Skeletal muscle tissue (tissue), 4 donors: ENCODE results near the gene HACD2. TPM values are rescaled to one million over a fixed set of nuclear protein-coding genes. Genes with fewer than 3 reads are reported as not detected.
"Not testable (repeated sequence)": the region's sequence is repeated elsewhere in the genome, so short reads cannot be mapped to it uniquely, and the experiment has no call there.

Source experiments
- H3K27ac ChIP-seq: one replicate; pipeline ENCODE4 v1.7.0; 2013; ENCODE audit warnings: mild to moderate bottlenecking, low read depth, low read length, inconsistent platforms
- H3K27me3 ChIP-seq, 3 donors: one replicate each; pipeline ENCODE4 v1.7.0; 2013; ENCODE audit warnings: low read length in 3 of 3; ENCODE audit not compliant: control insufficient read depth in 3 of 3, insufficient read depth in 3 of 3
- H3K36me3 ChIP-seq, 3 donors: one replicate each; pipeline ENCODE4 v1.7.0; 2013; ENCODE audit warnings: low read length in 3 of 3; ENCODE audit not compliant: control insufficient read depth in 3 of 3, insufficient read depth in 3 of 3
- H3K4me1 ChIP-seq, 3 donors: one replicate each; pipeline ENCODE4 v1.7.0; 2013; ENCODE audit warnings: low read length in 3 of 3, mild to moderate bottlenecking in 3 of 3; ENCODE audit not compliant: control insufficient read depth in 3 of 3, insufficient read depth in 3 of 3
- H3K4me3 ChIP-seq, 3 donors: one replicate each; pipeline ENCODE4 v1.7.0; 2013; ENCODE audit warnings: low read length in 3 of 3
- H3K9ac ChIP-seq, 3 donors: one replicate each; pipeline ENCODE4 v1.7.0; 2013; ENCODE audit warnings: low read length in 3 of 3, mild to moderate bottlenecking in 3 of 3, moderate library complexity in 2 of 3, low read depth in 1 of 3
- H3K9me3 ChIP-seq, 3 donors: one replicate each; pipeline ENCODE4 v1.7.0; 2013; ENCODE audit warnings: low read length in 3 of 3; ENCODE audit not compliant: control insufficient read depth in 3 of 3
- total RNA-seq: library from RNA; depleted of rRNA; stranded (reverse); fragments of >200 nt; gene quantifications from one replicate; pipeline ENCODE4 v1.2.3, GENCODE V29; 2014
- donor health status: Osteomylitis.

The HACD2 gene
- total RNA-seq, 1 donor from 2014 or later = 15.7 TPM

GRCh38 chr3:123613543-123613942 is 28.7 kb upstream of the HACD2 start:
- Histone ChIP-seq H3K9me3 (no peaks in the 10 kb centered on the region), H3K27ac (no peak overlapping the region), H3K4me1 (peaks cover 2 to 7% (median 7%) of the 10 kb centered on the region in 3 donors)

GRCh38 chr3:123611674-123612073 is 26.8 kb upstream of the HACD2 start:
- H3K27me3 ChIP-seq, H3K27ac ChIP-seq, H3K9ac ChIP-seq, H3K4me1 ChIP-seq, H3K9me3 ChIP-seq, H3K36me3 ChIP-seq, H3K4me3 ChIP-seq: not testable (repeated sequence)

More at GRCh38 chr3:123613543-123613942, 28.7 kb upstream of the HACD2 start:
- no peak overlapping the region for H3K9ac ChIP-seq
- H3K4me3 ChIP-seq = no peak overlapping the region
- peaks cover 0 to 4% (median 3%) of the 10 kb centered on the region in 3 donors for H3K36me3 ChIP-seq
- H3K27me3 ChIP-seq = no peaks in the 10 kb centered on the region

- Histone ChIP-seq H3K9me3 (no peaks in the 10 kb centered on the region), H3K9ac (no peak overlapping the region), H3K4me3 (no peak overlapping the region), H3K36me3 (peaks cover 0 to 4% (median 3%) of the 10 kb centered on the region in 3 donors), H3K4me1 (no peaks in the 10 kb centered on the region), H3K27ac (no peak overlapping the region), H3K27me3 (no peaks in the 10 kb centered on the region)
Measured at GRCh38 chr3:123611082-123611481, 26.2 kb upstream of the HACD2 start.

GRCh38 chr3:123610331-123610730 is 25.5 kb upstream of the HACD2 start:
- Histone ChIP-seq H3K27ac (no peak overlapping the region), H3K36me3 (peaks cover 0 to 4% (median 3%) of the 10 kb centered on the region in 3 donors), H3K27me3 (no peaks in the 10 kb centered on the region), H3K4me3 (no peak overlapping the region), H3K9ac (no peak overlapping the region), H3K9me3 (no peaks in the 10 kb centered on the region), H3K4me1 (no peaks in the 10 kb centered on the region)

GRCh38 chr3:123609063-123609462 is 24.2 kb upstream of the HACD2 start:
- Histone ChIP-seq H3K36me3 (peaks cover 0 to 4% (median 3%) of the 10 kb centered on the region in 3 donors), H3K9ac (no peak overlapping the region), H3K4me3 (no peak overlapping the region), H3K9me3 (no peaks in the 10 kb centered on the region), H3K27ac (no peak overlapping the region), H3K27me3 (no peaks in the 10 kb centered on the region), H3K4me1 (no peaks in the 10 kb centered on the region)

- no peak overlapping the region for H3K9ac ChIP-seq
- no peaks in the 10 kb centered on the region for H3K9me3 ChIP-seq
- no peaks in the 10 kb centered on the region for H3K4me1 ChIP-seq
- H3K27ac ChIP-seq = no peak overlapping the region
- no peaks in the 10 kb centered on the region for H3K27me3 ChIP-seq
- H3K36me3 ChIP-seq = peaks cover 0 to 4% (median 2%) of the 10 kb centered on the region in 3 donors
- H3K4me3 ChIP-seq = no peak overlapping the region
Measured at GRCh38 chr3:123608263-123608937, 23.5 kb upstream of the HACD2 start.

- Histone ChIP-seq H3K27me3 (no peaks in the 10 kb centered on the region), H3K9me3 (no peaks in the 10 kb centered on the region), H3K4me1 (no peaks in the 10 kb centered on the region), H3K9ac (no peak overlapping the region), H3K4me3 (no peak overlapping the region), H3K27ac (no peak overlapping the region), H3K36me3 (peaks cover 0 to 4% (median 0%) of the 10 kb centered on the region in 3 donors)
Measured at GRCh38 chr3:123606527-123606926, 21.7 kb upstream of the HACD2 start.

GRCh38 chr3:123605789-123606234 is 21.0 kb upstream of the HACD2 start:
- Histone ChIP-seq H3K9me3 (no peaks in the 10 kb centered on the region), H3K4me1 (no peaks in the 10 kb centered on the region), H3K27me3 (no peaks in the 10 kb centered on the region), H3K4me3 (no peak overlapping the region), H3K9ac (no peak overlapping the region), H3K27ac (no peak overlapping the region), H3K36me3 (peaks cover 0 to 2% (median 0%) of the 10 kb centered on the region in 3 donors)

GRCh38 chr3:123603153-123603552 is 18.3 kb upstream of the HACD2 start:
- H3K4me3 ChIP-seq, H3K9ac ChIP-seq, H3K27ac ChIP-seq, H3K36me3 ChIP-seq, H3K9me3 ChIP-seq, H3K4me1 ChIP-seq, H3K27me3 ChIP-seq: not testable (repeated sequence)

GRCh38 chr3:123602325-123602724 is 17.5 kb upstream of the HACD2 start:
- Histone ChIP-seq H3K4me1 (no peaks in the 10 kb centered on the region), H3K36me3 (peaks cover 0 to 2% (median 0%) of the 10 kb centered on the region in 3 donors), H3K9ac (no peak overlapping the region), H3K9me3 (no peaks in the 10 kb centered on the region), H3K27ac (no peak overlapping the region), H3K4me3 (no peak overlapping the region), H3K27me3 (no peaks in the 10 kb centered on the region)
